ENCODE measurements around the gene SPATA31C1.

The SPATA31C1 gene

DNA sequence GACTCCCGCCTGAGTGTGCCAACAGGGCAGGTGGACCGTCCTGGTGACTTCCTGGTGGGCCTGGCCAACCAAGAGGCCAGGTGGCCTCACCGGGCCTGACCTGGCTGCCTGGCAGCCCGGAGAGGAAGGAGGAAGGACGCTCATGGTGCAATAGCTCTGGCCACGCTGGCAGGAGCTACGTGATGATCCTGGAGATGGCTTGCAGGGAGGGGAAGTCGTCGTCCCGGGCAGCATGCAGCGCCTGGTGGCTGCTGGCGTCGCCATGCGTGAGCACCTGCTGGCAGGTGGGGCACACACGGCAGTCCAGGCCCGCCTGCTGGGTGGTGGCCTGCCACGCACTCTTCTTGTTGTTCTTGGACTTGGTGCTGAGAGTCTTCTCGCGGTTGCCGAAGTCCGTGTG is 26.3 kb downstream of the SPATA31C1 start:
- Histone ChIP-seq H3K79me2 (ENCODE audit: insufficient read depth, low read depth) (no peaks in the 10 kb centered on the region), H2AFZ (ENCODE audit: low read depth) (no peak overlapping the region), H3K27ac (no peak overlapping the region), H3K4me3 (IDR thresholded peaks at IDR 0.05; ENCODE audit: insufficient read depth, low read depth, low read length) (no peak overlapping the region), H3K4me2 (no peak overlapping the region), H4K20me1 (ENCODE audit: insufficient read depth) (no peaks in the 10 kb centered on the region), H3K9ac (no peak overlapping the region), H3K27me3 (ENCODE audit: insufficient read depth, low read depth) (no peaks in the 10 kb centered on the region), H3K36me3 (ENCODE audit: insufficient read depth) (no peaks in the 10 kb centered on the region), H3K4me1 (ENCODE audit: low read depth, poor library complexity, severe bottlenecking) (peaks cover 16% of the 10 kb centered on the region)
- no peak for TF ChIP-seq CTCF (conservative IDR thresholded peaks at IDR 0.05; ENCODE audit: low read depth, low read length)

GRCh38 chr9:87944682-87945081 is 26.9 kb downstream of the SPATA31C1 start:
- Histone ChIP-seq H4K20me1 (ENCODE audit: insufficient read depth) (no peaks in the 10 kb centered on the region), H3K9ac (no peak overlapping the region), H2AFZ (ENCODE audit: low read depth) (no peak overlapping the region), H3K79me2 (ENCODE audit: insufficient read depth, low read depth) (no peaks in the 10 kb centered on the region), H3K4me2 (no peak overlapping the region), H3K36me3 (ENCODE audit: insufficient read depth) (no peaks in the 10 kb centered on the region), H3K4me3 (IDR thresholded peaks at IDR 0.05; ENCODE audit: insufficient read depth, low read depth, low read length) (no peak overlapping the region), H3K27me3 (ENCODE audit: insufficient read depth, low read depth) (no peaks in the 10 kb centered on the region), H3K4me1 (ENCODE audit: low read depth, poor library complexity, severe bottlenecking) (peaks cover 21% of the 10 kb centered on the region), H3K27ac (no peak overlapping the region)
- no peak for TF ChIP-seq CTCF (conservative IDR thresholded peaks at IDR 0.05; ENCODE audit: low read depth, low read length)

DNA sequence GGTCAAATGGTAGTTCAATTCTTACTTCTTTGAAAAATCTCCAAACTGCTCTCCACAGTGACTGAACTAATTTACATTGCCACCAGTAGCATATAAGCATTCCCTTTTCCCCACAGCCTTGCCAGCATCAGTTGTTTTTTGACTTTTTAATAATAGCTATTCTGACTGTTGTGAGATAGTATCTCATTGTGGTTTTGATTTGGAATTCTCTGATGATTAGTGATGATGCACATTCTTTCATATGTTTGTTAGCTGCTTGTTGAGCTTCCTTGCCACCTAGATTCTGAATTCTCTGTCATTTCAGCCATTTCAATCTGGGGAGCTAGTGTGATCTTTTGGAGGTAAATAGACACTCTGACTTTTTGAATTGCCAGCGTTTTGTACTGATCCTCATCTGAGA is 32.5 kb downstream of the SPATA31C1 start:
- H3K27me3 ChIP-seq (ENCODE audit: insufficient read depth, low read depth): no peaks in the 10 kb centered on the region
- H3K36me3 ChIP-seq (ENCODE audit: insufficient read depth): no peaks in the 10 kb centered on the region
- no peak for TF ChIP-seq CTCF (conservative IDR thresholded peaks at IDR 0.05; ENCODE audit: low read depth, low read length)
- H3K4me3 ChIP-seq (IDR thresholded peaks at IDR 0.05; ENCODE audit: insufficient read depth, low read depth, low read length): no peak overlapping the region
- H3K27ac ChIP-seq: peak overlapping the region; percentile 56
- no peaks in the 10 kb centered on the region for H3K79me2 ChIP-seq (ENCODE audit: insufficient read depth, low read depth)
- H4K20me1 ChIP-seq (ENCODE audit: insufficient read depth): no peaks in the 10 kb centered on the region
- H3K9ac ChIP-seq: no peak overlapping the region
- peaks cover 71% of the 10 kb centered on the region for H3K4me1 ChIP-seq (ENCODE audit: low read depth, poor library complexity, severe bottlenecking)
- peak overlapping the region; percentile 5; the same call in 1 of the 2 replicates for H2AFZ ChIP-seq (ENCODE audit: low read depth)
- peak overlapping the region; percentile 43 for H3K4me2 ChIP-seq

- H3K9ac ChIP-seq: no peak overlapping the region
- peak overlapping the region; percentile 5; the same call in 1 of the 2 replicates for H2AFZ ChIP-seq (ENCODE audit: low read depth)
- H3K27me3 ChIP-seq (ENCODE audit: insufficient read depth, low read depth): no peaks in the 10 kb centered on the region
- H3K4me1 ChIP-seq (ENCODE audit: low read depth, poor library complexity, severe bottlenecking): peaks cover 67% of the 10 kb centered on the region
- H3K36me3 ChIP-seq (ENCODE audit: insufficient read depth): no peaks in the 10 kb centered on the region
- H3K27ac ChIP-seq: peak overlapping the region; percentile 56
- no peaks in the 10 kb centered on the region for H4K20me1 ChIP-seq (ENCODE audit: insufficient read depth)
- no peaks in the 10 kb centered on the region for H3K79me2 ChIP-seq (ENCODE audit: insufficient read depth, low read depth)
- peak overlapping the region; percentile 43 for H3K4me2 ChIP-seq
- peak; percentile 88 for TF ChIP-seq CTCF (conservative IDR thresholded peaks at IDR 0.05; ENCODE audit: low read depth, low read length)
- no peak overlapping the region for H3K4me3 ChIP-seq (IDR thresholded peaks at IDR 0.05; ENCODE audit: insufficient read depth, low read depth, low read length)
Observed at GRCh38 chr9:87950765-87951488, 33.2 kb downstream of the SPATA31C1 start.
